ENCODE data around the gene RNASE7.

The RNASE7 gene

GRCh38 chr14:20997564-20997963, 44.6 kb upstream of the RNASE7 start:
- Histone ChIP-seq H3K9me2 (replicated peaks; ENCODE audit: control insufficient read depth, low read length) (no peaks in the 10 kb centered on the region), H3K4me2 (ENCODE audit: low read length) (no peak overlapping the region), H3K4me1 (ENCODE audit: control insufficient read depth, low read length) (no peaks in the 10 kb centered on the region), H3F3A (ENCODE audit: control insufficient read depth, insufficient read depth) (no peaks in the 10 kb centered on the region), H3K4me3 (ENCODE audit: low read length) (no peak overlapping the region), H3K36me3 (ENCODE audit: control insufficient read depth, low read length) (peaks cover 44% of the 10 kb centered on the region), H4K20me1 (ENCODE audit: control insufficient read depth, insufficient read depth, low read depth, low read length) (no peaks in the 10 kb centered on the region), H3K9me3 (ENCODE audit: control insufficient read depth, insufficient read depth, low read length) (no peaks in the 10 kb centered on the region), H3K79me2 (ENCODE audit: control insufficient read depth, low read length) (peaks cover 1% of the 10 kb centered on the region; the same call in 1 of the 2 replicates), H3K27me3 (ENCODE audit: control insufficient read depth, low read length) (no peaks in the 10 kb centered on the region), H3K27ac (ENCODE audit: low read depth, low read length) (no peak overlapping the region)
- no peak for TF ChIP-seq EZH2phosphoT487 (IDR thresholded peaks at IDR 0.05; ENCODE audit: borderline replicate concordance, low read length)
- no peak for TF ChIP-seq CTCF (IDR thresholded peaks at IDR 0.05; ENCODE audit: low read depth, low read length, poor library complexity, severe bottlenecking)

GRCh38 chr14:20998139-20998538, 44.0 kb upstream of the RNASE7 start:
- H3K79me2 ChIP-seq (ENCODE audit: control insufficient read depth, low read length) = no peaks in the 10 kb centered on the region
- no peaks in the 10 kb centered on the region for H3F3A ChIP-seq (ENCODE audit: control insufficient read depth, insufficient read depth)
- H3K4me1 ChIP-seq (ENCODE audit: control insufficient read depth, low read length) = no peaks in the 10 kb centered on the region
- no peaks in the 10 kb centered on the region for H3K27me3 ChIP-seq (ENCODE audit: control insufficient read depth, low read length)
- H4K20me1 ChIP-seq (ENCODE audit: control insufficient read depth, insufficient read depth, low read depth, low read length) = no peaks in the 10 kb centered on the region
- H3K36me3 ChIP-seq (ENCODE audit: control insufficient read depth, low read length) = peaks cover 38% of the 10 kb centered on the region
- H3K9me2 ChIP-seq (replicated peaks; ENCODE audit: control insufficient read depth, low read length) = no peaks in the 10 kb centered on the region
- no peaks in the 10 kb centered on the region for H3K9me3 ChIP-seq (ENCODE audit: control insufficient read depth, insufficient read depth, low read length)
- no peak for TF ChIP-seq EZH2phosphoT487 (IDR thresholded peaks at IDR 0.05; ENCODE audit: borderline replicate concordance, low read length)
- no peak for TF ChIP-seq CTCF (IDR thresholded peaks at IDR 0.05; ENCODE audit: low read depth, low read length, poor library complexity, severe bottlenecking)
- no peak overlapping the region for H3K27ac ChIP-seq (ENCODE audit: low read depth, low read length)
- H3K4me3 ChIP-seq (ENCODE audit: low read length) = no peak overlapping the region
- H3K4me2 ChIP-seq (ENCODE audit: low read length) = no peak overlapping the region

GRCh38 chr14:20998674-20999366, 43.3 kb upstream of the RNASE7 start, which contains the start of gene SLC39A2:
SLC39A2 (plus strand) TSS chr14:20999293; CDS start chr14:20999447, 154 bp downstream.
- no peaks in the 10 kb centered on the region for H3K27me3 ChIP-seq (ENCODE audit: control insufficient read depth, low read length)
- no peak within 1 kb of the TSS for H3K4me3 ChIP-seq (ENCODE audit: low read length)
- no peak within 1 kb of the TSS for H3K27ac ChIP-seq (ENCODE audit: low read depth, low read length)
- no peaks in the 10 kb centered on the region for H3K79me2 ChIP-seq (ENCODE audit: control insufficient read depth, low read length)
- H3K4me1 ChIP-seq (ENCODE audit: control insufficient read depth, low read length) = no peaks in the 10 kb centered on the region
- H3K36me3 ChIP-seq (ENCODE audit: control insufficient read depth, low read length) = peaks cover 33% of the 10 kb centered on the region
- no peaks in the 10 kb centered on the region for H3K9me3 ChIP-seq (ENCODE audit: control insufficient read depth, insufficient read depth, low read length)
- H3F3A ChIP-seq (ENCODE audit: control insufficient read depth, insufficient read depth) = no peaks in the 10 kb centered on the region
- H3K4me2 ChIP-seq (ENCODE audit: low read length) = no peak within 1 kb of the TSS
- no peaks in the 10 kb centered on the region for H3K9me2 ChIP-seq (replicated peaks; ENCODE audit: control insufficient read depth, low read length)
- TF ChIP-seq EZH2phosphoT487 (IDR thresholded peaks at IDR 0.05; ENCODE audit: borderline replicate concordance, low read length) = no peak
- TF ChIP-seq CTCF (IDR thresholded peaks at IDR 0.05; ENCODE audit: low read depth, low read length, poor library complexity, severe bottlenecking) = no peak
- no peaks in the 10 kb centered on the region for H4K20me1 ChIP-seq (ENCODE audit: control insufficient read depth, insufficient read depth, low read depth, low read length)

Measured in DOHH2 (cell line).